Mucosa of rectum (tissue), 2 donors: ENCODE results near the gene LRP6.
A peak's percentile ranks its signal among the peaks of the same experiment; 100 is the strongest.
"Not testable (repeated sequence)": the region's sequence is repeated elsewhere in the genome, so short reads cannot be mapped to it uniquely, and the experiment has no call there.

Experiments
- H3K27ac ChIP-seq, 2 donors: one replicate each; pipeline ENCODE4 v1.7.0; 2013; ENCODE audit warnings: inconsistent platforms in 2 of 2, low read depth in 2 of 2, low read length in 2 of 2
- H3K27me3 ChIP-seq, 2 donors: one replicate each; pipeline ENCODE4 v1.7.0; 2013; ENCODE audit warnings: low read length in 2 of 2; ENCODE audit not compliant: control insufficient read depth in 2 of 2, insufficient read depth in 2 of 2
- H3K36me3 ChIP-seq, 2 donors: one replicate each; pipeline ENCODE4 v1.7.0; 2013; ENCODE audit warnings: low read length in 2 of 2; ENCODE audit not compliant: control insufficient read depth in 2 of 2, insufficient read depth in 2 of 2
- H3K4me1 ChIP-seq, 2 donors: one replicate each; pipeline ENCODE4 v1.7.0; 2013; ENCODE audit warnings: low read length in 2 of 2, mild to moderate bottlenecking in 1 of 2; ENCODE audit not compliant: control insufficient read depth in 2 of 2, insufficient read depth in 2 of 2
- H3K4me3 ChIP-seq, 2 donors: one replicate each; pipeline ENCODE4 v1.7.0; 2013; ENCODE audit warnings: low read length in 2 of 2
- H3K9ac ChIP-seq, 2 donors: one replicate each; pipeline ENCODE4 v1.7.0; 2013; ENCODE audit warnings: low read length in 2 of 2, low read depth in 1 of 2, mild to moderate bottlenecking in 1 of 2
- H3K9me3 ChIP-seq, 2 donors: one replicate each; pipeline ENCODE4 v1.7.0; 2013; ENCODE audit warnings: low read length in 2 of 2; ENCODE audit not compliant: control insufficient read depth in 2 of 2
- donor health status: healthy.
- donor health status: Normal muscosa, but diverticular disease.

Gene LRP6

DNA sequence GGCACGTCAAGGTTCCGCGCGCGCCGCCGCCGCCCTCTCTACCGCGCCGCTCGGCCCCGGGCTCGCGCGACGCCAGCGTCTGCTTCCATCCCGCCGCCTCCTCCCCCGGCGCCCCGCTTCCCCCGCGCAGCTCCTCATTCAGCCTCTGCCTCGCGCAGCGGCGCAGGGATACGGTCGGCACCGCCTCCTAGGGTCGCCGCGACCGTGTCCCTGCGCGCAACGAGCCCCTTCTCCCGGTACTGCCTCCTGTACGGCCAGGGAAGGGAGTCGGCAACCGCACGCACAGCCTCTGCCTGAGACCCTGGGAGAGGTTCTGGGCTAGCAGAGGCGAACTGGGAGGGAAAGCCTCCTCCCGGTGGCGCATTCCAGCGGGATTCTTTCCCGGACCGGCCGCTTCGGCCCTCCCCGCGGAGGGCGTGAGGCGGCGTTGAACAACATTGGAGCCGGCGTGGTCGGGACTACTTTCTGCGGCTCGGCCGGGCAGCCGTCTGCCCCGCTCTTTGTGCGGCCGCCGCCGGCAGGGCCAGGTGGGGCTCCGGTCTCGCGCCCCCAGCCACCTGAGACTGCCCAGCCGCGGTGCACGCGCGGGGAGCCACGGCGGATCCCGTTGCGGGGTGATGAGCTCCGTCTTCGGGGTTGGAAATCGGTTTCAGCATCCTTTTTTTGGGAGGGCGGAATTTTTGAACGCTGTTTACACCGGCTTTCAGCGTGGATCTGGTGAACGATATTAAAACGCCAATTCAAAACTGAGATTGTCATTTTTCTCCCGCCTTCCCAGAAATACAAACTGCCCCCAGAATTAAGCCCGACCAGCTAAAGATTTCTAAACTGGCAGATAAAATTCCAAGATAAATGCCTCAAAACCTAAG, at the start of gene LRP6:
Gene LRP6, minus strand, starts transcription at position 172 of the 869 bp plus-strand sequence. CDS start 309 bp downstream, outside the sequence.
- Histone ChIP-seq H3K9me3 (no peaks in the 10 kb centered on the region), H3K9ac (peak within 1 kb of the TSS; percentile 89 to 96), H3K4me3 (peak within 1 kb of the TSS; percentile 89 to 96), H3K27me3 (no peaks in the 10 kb centered on the region), H3K27ac (peak within 1 kb of the TSS; percentile 94 to 98), H3K4me1 (peaks cover 4 to 13% of the 10 kb centered on the region in 2 donors), H3K36me3 (no peaks in the 10 kb centered on the region)

- Histone ChIP-seq H3K27ac (no peak overlapping the region), H3K36me3 (no peaks in the 10 kb centered on the region), H3K4me1 (peaks cover 11 to 15% of the 10 kb centered on the region in 2 donors), H3K9ac (no peak overlapping the region), H3K4me3 (no peak overlapping the region), H3K9me3 (no peaks in the 10 kb centered on the region), H3K27me3 (no peaks in the 10 kb centered on the region)
Observed at GRCh38 chr12:12315838-12316237, 49.0 kb upstream of the LRP6 start.

- peaks cover 16% of the 10 kb centered on the region in 2 donors for H3K4me1 ChIP-seq
- not testable (repeated sequence) for H3K9ac ChIP-seq, H3K27ac ChIP-seq, H3K9me3 ChIP-seq, H3K36me3 ChIP-seq, H3K4me3 ChIP-seq, H3K27me3 ChIP-seq
Observed at GRCh38 chr12:12310695-12311094, 43.9 kb upstream of the LRP6 start.

DNA sequence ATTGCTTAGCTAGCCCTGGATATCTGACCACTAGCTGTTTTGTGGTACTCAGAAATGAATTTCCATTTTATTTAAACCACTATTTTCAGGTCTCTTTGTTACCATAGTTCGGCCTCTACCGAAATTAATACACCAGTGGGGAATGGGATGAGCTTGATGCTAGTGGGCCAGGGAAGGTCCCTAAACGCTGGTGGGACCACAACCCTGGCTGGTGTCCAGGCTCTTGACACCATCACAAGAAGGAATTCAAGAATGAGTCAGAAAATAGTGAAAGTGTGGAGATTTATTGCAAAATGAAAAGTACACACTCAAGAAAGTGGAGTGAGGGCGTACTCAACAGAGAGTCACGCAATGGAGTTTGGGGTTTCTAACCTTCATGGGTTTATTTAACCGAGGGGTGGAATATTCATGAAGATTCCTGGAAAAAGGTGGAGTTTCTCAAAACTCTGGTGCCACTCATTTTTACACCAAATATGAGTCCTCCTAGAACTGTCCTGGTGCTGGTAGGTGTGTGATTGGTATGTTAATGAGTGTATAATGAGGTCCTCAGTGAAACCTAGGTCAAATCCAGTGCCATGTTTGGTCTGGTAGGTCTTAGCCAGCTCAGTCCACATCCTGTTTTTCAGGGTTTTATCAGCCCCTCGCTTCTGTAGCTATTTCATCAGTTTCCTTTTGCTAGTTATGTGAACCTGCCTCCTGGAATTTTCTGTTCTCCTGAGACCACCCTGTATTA, 38.9 kb upstream of the LRP6 start:
- H3K27ac ChIP-seq = no peak overlapping the region
- no peak overlapping the region for H3K4me3 ChIP-seq
- H3K4me1 ChIP-seq = peaks cover 12% of the 10 kb centered on the region in 2 donors
- no peaks in the 10 kb centered on the region for H3K9me3 ChIP-seq
- H3K27me3 ChIP-seq = no peaks in the 10 kb centered on the region
- no peaks in the 10 kb centered on the region for H3K36me3 ChIP-seq
- H3K9ac ChIP-seq = no peak overlapping the region

GRCh38 chr12:12302976-12303375, 36.1 kb upstream of the LRP6 start:
- H3K27ac ChIP-seq = no peak overlapping the region
- H3K27me3 ChIP-seq = no peaks in the 10 kb centered on the region
- H3K36me3 ChIP-seq = no peaks in the 10 kb centered on the region
- H3K4me1 ChIP-seq = peaks cover 0 to 2% of the 10 kb centered on the region in 2 donors
- H3K4me3 ChIP-seq = no peak overlapping the region
- no peaks in the 10 kb centered on the region for H3K9me3 ChIP-seq
- H3K9ac ChIP-seq = no peak overlapping the region

- Histone ChIP-seq H3K9me3 (no peaks in the 10 kb centered on the region), H3K4me3 (no peak overlapping the region), H3K27me3 (no peaks in the 10 kb centered on the region)
Observed at GRCh38 chr12:12301122-12301521, 34.3 kb upstream of the LRP6 start.

GRCh38 chr12:12297201-12297830, 30.5 kb upstream of the LRP6 start:
- no peak overlapping the region for H3K9ac ChIP-seq
- H3K4me1 ChIP-seq = no peaks in the 10 kb centered on the region
- H3K27me3 ChIP-seq = no peaks in the 10 kb centered on the region
- H3K4me3 ChIP-seq = no peak overlapping the region
- H3K9me3 ChIP-seq = no peaks in the 10 kb centered on the region
- no peaks in the 10 kb centered on the region for H3K36me3 ChIP-seq
- no peak overlapping the region for H3K27ac ChIP-seq

More at GRCh38 chr12:12301122-12301521, 34.3 kb upstream of the LRP6 start:
- Histone ChIP-seq H3K36me3 (no peaks in the 10 kb centered on the region), H3K27ac (no peak overlapping the region), H3K4me1 (no peaks in the 10 kb centered on the region), H3K9ac (no peak overlapping the region)

DNA sequence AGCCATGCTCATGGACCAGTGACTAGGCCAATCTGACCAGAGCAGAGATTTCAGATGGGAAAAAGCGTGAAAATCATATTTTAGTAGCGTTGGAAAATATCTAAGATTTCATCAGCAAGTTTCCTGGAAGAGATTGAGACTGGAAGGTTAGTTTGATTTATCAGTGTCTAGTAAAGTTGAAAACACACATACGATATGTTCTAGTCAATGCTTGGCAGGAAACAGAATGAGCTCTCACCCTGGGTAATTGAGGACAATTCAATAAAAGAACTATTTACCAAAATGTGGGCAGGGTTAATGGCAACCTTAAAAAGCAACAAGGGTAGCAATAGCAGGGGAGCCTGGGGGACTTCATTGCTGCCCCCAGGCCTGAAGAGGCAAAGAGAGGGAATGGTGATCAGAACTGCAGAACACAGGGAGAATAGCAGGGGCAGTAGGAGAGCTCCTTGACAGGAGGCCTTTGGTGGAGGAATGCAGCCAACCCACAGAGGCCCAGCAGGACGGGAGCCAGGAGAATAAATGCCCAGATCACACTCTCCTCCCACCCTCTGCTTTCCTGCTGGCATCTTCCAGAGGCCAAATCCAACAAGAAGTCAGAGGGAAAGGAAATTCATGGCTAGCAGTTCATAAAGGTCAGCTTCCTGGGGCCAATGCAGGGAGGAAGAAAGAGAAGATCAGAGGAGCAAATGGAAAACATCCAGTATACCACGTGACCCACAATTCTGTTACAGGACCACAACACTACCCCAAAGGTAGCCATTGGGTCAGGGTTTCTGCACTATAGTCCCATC, 27.6 kb upstream of the LRP6 start:
- H3K9me3 ChIP-seq = no peaks in the 10 kb centered on the region
- H3K27me3 ChIP-seq = no peaks in the 10 kb centered on the region
- no peaks in the 10 kb centered on the region for H3K4me1 ChIP-seq
- no peaks in the 10 kb centered on the region for H3K36me3 ChIP-seq
- no peak overlapping the region for H3K9ac ChIP-seq
- no peak overlapping the region for H3K27ac ChIP-seq
- H3K4me3 ChIP-seq = no peak overlapping the region

GRCh38 chr12:12290206-12290605, 23.4 kb upstream of the LRP6 start:
- H3K27ac ChIP-seq = no peak overlapping the region
- no peaks in the 10 kb centered on the region for H3K9me3 ChIP-seq
- H3K9ac ChIP-seq = no peak overlapping the region
- H3K4me3 ChIP-seq = no peak overlapping the region
- H3K4me1 ChIP-seq = no peaks in the 10 kb centered on the region
- no peaks in the 10 kb centered on the region for H3K27me3 ChIP-seq
- no peaks in the 10 kb centered on the region for H3K36me3 ChIP-seq
